ENCODE results near the gene SMIM41. TPM values are rescaled to one million over a fixed set of nuclear protein-coding genes. Genes with fewer than 3 reads are reported as not detected.
A peak's percentile ranks its signal among the peaks of the same experiment; 100 is the strongest.

Gene SMIM41
- total and polyA plus RNA-seq, 12 donors = 0.19 to 0.52 (median 0.27) TPM; not detected in 8

GRCh38 chr12:52122540-52122871 is 43.0 kb downstream of the SMIM41 start:
- intact Hi-C loops (cut with DNase I) = loop anchor here in 8 of 10 donors (2.0 to 10.0 kb wide), 5 partner anchors 40 to 128 kb away; no protein-coding TSS in a partner anchor
- ATAC-seq = no peak
- 82 to 85% methylated on average over 4 of the region's 4 CpGs for whole genome bisulfite sequencing, 2 donors

GRCh38 chr12:52122904-52123303 is 43.4 kb downstream of the SMIM41 start:
- WGBS, 2 donors = 93% methylated on average over 7 of the region's 7 CpGs
- ATAC-seq = no peak
- no peak for DNase-seq
- no peak for TF ChIP-seq CTCF (IDR thresholded peaks at IDR 0.05)
- no peaks in the 10 kb centered on the region for H3K9me3 ChIP-seq
- H3K4me1 ChIP-seq = peaks cover 20 to 44% (median 29%) of the 10 kb centered on the region in 9 donors
- peaks cover 0 to 29% (median 14%) of the 10 kb centered on the region in 7 donors for H3K27me3 ChIP-seq
- no peak overlapping the region for H3K27ac ChIP-seq
- H3K36me3 ChIP-seq = no peaks in the 10 kb centered on the region
- no peak overlapping the region for H3K4me3 ChIP-seq
- intact Hi-C loops (cut with DNase I) = loop anchor here in 8 of 10 donors (2.0 to 10.0 kb wide), 5 partner anchors 41 to 128 kb away; no protein-coding TSS in a partner anchor

More at GRCh38 chr12:52122540-52122871, 43.0 kb downstream of the SMIM41 start:
- H3K27me3 ChIP-seq = peaks cover 0 to 29% (median 14%) of the 10 kb centered on the region in 7 donors
- H3K4me3 ChIP-seq = no peak overlapping the region
- DNase-seq = no peak
- H3K27ac ChIP-seq = no peak overlapping the region
- no peaks in the 10 kb centered on the region for H3K36me3 ChIP-seq
- no peak for TF ChIP-seq CTCF (IDR thresholded peaks at IDR 0.05)
- peaks cover 16 to 40% (median 29%) of the 10 kb centered on the region in 9 donors for H3K4me1 ChIP-seq
- H3K9me3 ChIP-seq = no peaks in the 10 kb centered on the region

- no peak for TF ChIP-seq CTCF (IDR thresholded peaks at IDR 0.05)
- DNase-seq (no peak), ATAC-seq (no peak)
- Histone ChIP-seq H3K36me3 (no peaks in the 10 kb centered on the region), H3K4me1 (peaks cover 21 to 50% (median 31%) of the 10 kb centered on the region in 9 donors), H3K27ac (no peak overlapping the region), H3K9me3 (no peaks in the 10 kb centered on the region), H3K27me3 (peaks cover 0 to 29% (median 14%) of the 10 kb centered on the region in 7 donors), H3K4me3 (no peak overlapping the region)
- 75 to 81% methylated on average over 8 of the region's 8 CpGs for WGBS, 2 donors
- intact Hi-C loops (cut with DNase I) = loop anchor here in 8 of 10 donors (2.0 to 10.0 kb wide), 5 partner anchors 41 to 129 kb away; no protein-coding TSS in a partner anchor
Measured at GRCh38 chr12:52123487-52124186, 44.1 kb downstream of the SMIM41 start.

GRCh38 chr12:52125476-52125900 is 46.0 kb downstream of the SMIM41 start:
- intact Hi-C loops (cut with DNase I) = loop anchor here in 2 of 10 donors (5.0 to 10.0 kb wide), 2 partner anchors 73 to 131 kb away; partner anchors contain the start of gene NR4A1 (in 1 of the 2)
- peaks cover 16 to 41% (median 26%) of the 10 kb centered on the region in 9 donors for H3K4me1 ChIP-seq
- H3K4me3 ChIP-seq = no peak overlapping the region
- 73 to 85% methylated on average over 6 of the region's 6 CpGs for WGBS, 2 donors
- H3K9me3 ChIP-seq = no peaks in the 10 kb centered on the region
- peak overlapping the region in 8 of 10 donors; percentile 78 to 96 (median 85) for H3K27ac ChIP-seq
- no peak for TF ChIP-seq CTCF (IDR thresholded peaks at IDR 0.05)
- ATAC-seq (no peak), DNase-seq (no peak)
- H3K27me3 ChIP-seq = peaks cover 0 to 14% (median 7%) of the 10 kb centered on the region in 7 donors
- H3K36me3 ChIP-seq = no peaks in the 10 kb centered on the region
